Stomach (tissue), 9 donors: ENCODE data around the gene PHRF1. TPM values are rescaled to one million over a fixed set of nuclear protein-coding genes. Genes with fewer than 3 reads are reported as not detected.

Experiments
- DNase-seq, 2 donors: peaks; one replicate each; pipeline versions ENCODE4 v3.0.0 to v3.0.0-alpha.2; 2013 to 2019
- H3K27ac ChIP-seq, 5 donors: fragments of 200-600 bp in 4 of 5; sonication (generic) in 4 of 5; one replicate each; pipeline ENCODE4 v1.5.1; 2013 to 2019; ENCODE audit warnings: mild to moderate bottlenecking in 1 of 5, moderate library complexity in 1 of 5
- H3K27me3 ChIP-seq, 3 donors: fragments of 200-600 bp; sonication (generic); one replicate each; pipeline ENCODE4 v1.5.1; 2017 to 2019; ENCODE audit warnings: mixed run types in 1 of 3
- H3K36me3 ChIP-seq, 4 donors: fragments of 200-600 bp; sonication (generic); 1 replicate in 3 of 4; 2 replicates in 1 of 4; pipeline ENCODE4 v1.5.1; 2016 to 2019
- H3K4me1 ChIP-seq, 4 donors: fragments of 200-600 bp; sonication (generic); one replicate each; pipeline ENCODE4 v1.5.1; 2016 to 2019
- H3K4me3 ChIP-seq, 4 donors: fragments of 200-600 bp; sonication (generic) in 3 of 4; one replicate each; pipeline ENCODE4 v1.5.1; 2016 to 2019; ENCODE audit warnings: mild to moderate bottlenecking in 1 of 4
- H3K9me3 ChIP-seq, 4 donors: fragments of 200-600 bp; sonication (generic); one replicate each; pipeline ENCODE4 v1.5.1; 2016 to 2019
- CTCF ChIP-seq, 7 experiments: fragments of 450-650 bp in 4 of 7; fragments of 200-600 bp in 3 of 7; sonication (generic) in 3 of 7; IDR thresholded peaks; one replicate each; pipeline ENCODE4 v1.5.1; 2016 to 2019; ENCODE audit warnings: antibody characterized with exemption in 7 of 7, control low read depth in 2 of 7, mild to moderate bottlenecking in 1 of 7
- EP300 ChIP-seq: sonication (generic); formaldehyde crosslinking; IDR thresholded peaks from one replicate; pipeline ENCODE4 v1.6.1; 2017; ENCODE audit warnings: antibody characterized with exemption
- POLR2A ChIP-seq, 4 donors: fragments of 450-650 bp; IDR thresholded peaks; one replicate each; pipeline ENCODE4 v1.6.1; 2016; ENCODE audit warnings: antibody characterized with exemption in 4 of 4, control low read depth in 2 of 4, mild to moderate bottlenecking in 1 of 4, moderate library complexity in 1 of 4
- POLR2AphosphoS5 ChIP-seq, 3 donors: sonication (generic); formaldehyde crosslinking; IDR thresholded peaks; one replicate each; pipeline ENCODE4 v1.6.1; 2016; ENCODE audit warnings: antibody characterized with exemption in 3 of 3
- WGBS, 5 donors: extraction: QIAGEN DNeasy Blood & Tissue Kit in 3 of 5; methylation state at CpG; one replicate each; pipeline versions ENCODE4 v1.1.5 to v1.1.7; 2013 to 2018; 5-methylcytosine and 5-hydroxymethylcytosine counted together
- intact Hi-C: fragments of 100-400 bp; cut with DNase I; formaldehyde crosslinking; loops from one replicate; pipeline ENCODE4 v1.15.1; 2023; ENCODE audit warnings: low total_unique reads
- polyA plus RNA-seq, 3 donors: library from polyadenylated mRNA; stranded (reverse); fragments of 200-250 nt; gene quantifications; one replicate each; pipeline ENCODE4 v1.2.3, GENCODE V29; 2013
- total RNA-seq, 5 donors: library from RNA; depleted of rRNA; stranded (reverse); fragments of >200 nt; gene quantifications; one replicate each; pipeline versions ENCODE4 v1.1.0 to v1.2.3, GENCODE V29; 2014 to 2016
- donor health status: healthy with polysubstance abuse.
- donor health status: Bipolar disorder and iron deficiency.
- donor health status: healthy.

Gene PHRF1
- total and polyA plus RNA-seq, 8 donors, result 7.9 to 60.8 (median 19.5) TPM

GRCh38 chr11:538431-539051 lies 37.7 kb upstream of the PHRF1 start:
- H3K36me3 ChIP-seq, result peaks cover 0 to 4% (median 2%) of the 10 kb centered on the region in 4 donors
- peaks cover 0 to 22% (median 0%) of the 10 kb centered on the region in 3 donors for H3K27me3 ChIP-seq
- peaks cover 36 to 40% (median 39%) of the 10 kb centered on the region in 4 donors for H3K4me1 ChIP-seq
- peak in 1 of 2 donors; percentile 5 for DNase-seq
- no peak overlapping the region for H3K4me3 ChIP-seq
- no peaks in the 10 kb centered on the region for H3K9me3 ChIP-seq
- TF ChIP-seq POLR2A (IDR thresholded peaks at IDR 0.05), result no peak
- TF ChIP-seq CTCF (IDR thresholded peaks at IDR 0.05), result no peak
- no peak for TF ChIP-seq EP300
- no peak for TF ChIP-seq POLR2AphosphoS5 (IDR thresholded peaks at IDR 0.05)
- intact Hi-C loops, result no loop called here
- WGBS, 5 donors, result 90 to 92% (median 91%) methylated on average over 20 of the region's 20 CpGs
- no peak overlapping the region for H3K27ac ChIP-seq

GRCh38 chr11:539971-540481 lies 36.2 kb upstream of the PHRF1 start:
- no peak for DNase-seq
- no peak overlapping the region for H3K27ac ChIP-seq
- H3K9me3 ChIP-seq, result no peaks in the 10 kb centered on the region
- intact Hi-C loops, result no loop called here
- H3K4me1 ChIP-seq, result peaks cover 23 to 26% (median 26%) of the 10 kb centered on the region in 4 donors
- WGBS, 5 donors, result 84 to 94% (median 88%) methylated on average over 6 to 8 of the region's 8 CpGs
- peaks cover 0 to 22% (median 0%) of the 10 kb centered on the region in 3 donors for H3K27me3 ChIP-seq
- TF ChIP-seq CTCF (IDR thresholded peaks at IDR 0.05) (no peak), POLR2AphosphoS5 (IDR thresholded peaks at IDR 0.05) (no peak), EP300 (no peak), POLR2A (IDR thresholded peaks at IDR 0.05) (no peak)
- no peaks in the 10 kb centered on the region for H3K36me3 ChIP-seq
- H3K4me3 ChIP-seq, result no peak overlapping the region

GRCh38 chr11:540583-541432 lies 35.5 kb upstream of the PHRF1 start:
- no peaks in the 10 kb centered on the region for H3K9me3 ChIP-seq
- intact Hi-C loops, result no loop called here
- no peak overlapping the region for H3K27ac ChIP-seq
- no peaks in the 10 kb centered on the region for H3K36me3 ChIP-seq
- H3K27me3 ChIP-seq, result peaks cover 0 to 22% (median 0%) of the 10 kb centered on the region in 3 donors
- H3K4me3 ChIP-seq, result no peak overlapping the region
- H3K4me1 ChIP-seq, result peaks cover 22 to 26% (median 25%) of the 10 kb centered on the region in 4 donors
- no peak for TF ChIP-seq CTCF (IDR thresholded peaks at IDR 0.05)
- TF ChIP-seq POLR2A (IDR thresholded peaks at IDR 0.05), result no peak
- TF ChIP-seq POLR2AphosphoS5 (IDR thresholded peaks at IDR 0.05), result no peak
- TF ChIP-seq EP300, result no peak
- WGBS, 5 donors, result 87 to 96% (median 92%) methylated on average over 15 to 23 of the region's 23 CpGs
- DNase-seq, result peak in 1 of 2 donors; percentile 3

GRCh38 chr11:541433-541885 lies 34.8 kb upstream of the PHRF1 start:
- 88 to 95% (median 90%) methylated on average over 19 to 20 of the region's 20 CpGs for WGBS, 5 donors
- Histone ChIP-seq H3K4me1 (peaks cover 16 to 19% (median 18%) of the 10 kb centered on the region in 4 donors), H3K4me3 (no peak overlapping the region), H3K9me3 (no peaks in the 10 kb centered on the region), H3K27me3 (peaks cover 0 to 19% (median 0%) of the 10 kb centered on the region in 3 donors), H3K36me3 (no peaks in the 10 kb centered on the region), H3K27ac (no peak overlapping the region)
- intact Hi-C loops, result no loop called here
- TF ChIP-seq POLR2AphosphoS5 (IDR thresholded peaks at IDR 0.05) (no peak), CTCF (IDR thresholded peaks at IDR 0.05) (no peak), POLR2A (IDR thresholded peaks at IDR 0.05) (no peak), EP300 (no peak)
- peak in 1 of 2 donors; percentile 13 for DNase-seq
